Trophoblast cell (in vitro differentiated cells and primary cell): ENCODE data around the gene FGFR3.
A peak's percentile ranks its signal among the peaks of the same experiment; 100 is the strongest.

Experiments used
- DNase-seq, 2 donors: peaks; one replicate each; pipeline ENCODE4 v3.0.0-alpha.2; 2016
- H2AFZ ChIP-seq: 2 replicates; pipeline ENCODE4 v1.6.1; 2013; ENCODE audit warnings: low read length, moderate library complexity, mild to moderate bottlenecking; ENCODE audit not compliant: insufficient read depth, poor library complexity
- H2AK5ac ChIP-seq: 2 replicates; pipeline ENCODE4 v1.6.1; 2013; ENCODE audit warnings: mild to moderate bottlenecking, low read length
- H2BK120ac ChIP-seq: 2 replicates; pipeline ENCODE4 v1.6.1; 2013; ENCODE audit warnings: low read length, mild to moderate bottlenecking, moderate library complexity; ENCODE audit not compliant: insufficient read depth, poor library complexity
- H2BK12ac ChIP-seq: 2 replicates; pipeline ENCODE4 v1.6.1; 2013; ENCODE audit warnings: mild to moderate bottlenecking, low read length, moderate library complexity
- H2BK5ac ChIP-seq: 2 replicates; pipeline ENCODE4 v1.6.1; 2013; ENCODE audit warnings: low read length, low read depth, moderate library complexity, mild to moderate bottlenecking; ENCODE audit not compliant: poor library complexity
- H3K14ac ChIP-seq: 2 replicates; pipeline ENCODE4 v1.6.1; 2013; ENCODE audit warnings: mild to moderate bottlenecking, low read length
- H3K18ac ChIP-seq: 2 replicates; pipeline ENCODE4 v1.6.1; 2013; ENCODE audit warnings: mild to moderate bottlenecking, low read length
- H3K23ac ChIP-seq: 2 replicates; pipeline ENCODE4 v1.6.1; 2013; ENCODE audit warnings: low read length
- H3K27ac ChIP-seq: 2 replicates; pipeline ENCODE4 v1.5.1; 2013; ENCODE audit warnings: low read depth, mild to moderate bottlenecking, inconsistent platforms, low read length, moderate library complexity
- H3K27me3 ChIP-seq: 2 replicates; pipeline ENCODE4 v1.6.1; 2013; ENCODE audit warnings: inconsistent platforms, mild to moderate bottlenecking, low read length, moderate library complexity; ENCODE audit not compliant: insufficient read depth
- H3K36me3 ChIP-seq, 2 experiments: 1 replicate in 1 of 2; 2 replicates in 1 of 2; pipeline ENCODE4 v1.6.1; 2013; ENCODE audit warnings: low read length in 2 of 2, mild to moderate bottlenecking in 2 of 2, moderate library complexity in 1 of 2; ENCODE audit not compliant: insufficient read depth in 2 of 2, control insufficient read depth in 1 of 2
- H3K4ac ChIP-seq: 2 replicates; pipeline ENCODE4 v1.6.1; 2013; ENCODE audit warnings: low read depth, mild to moderate bottlenecking, low read length, moderate library complexity
- H3K4me1 ChIP-seq, 2 experiments: 1 replicate in 1 of 2; 2 replicates in 1 of 2; pipeline ENCODE4 v1.6.1; 2013; ENCODE audit warnings: low read length in 2 of 2, mild to moderate bottlenecking in 2 of 2, moderate library complexity in 1 of 2; ENCODE audit not compliant: insufficient read depth in 2 of 2, control insufficient read depth in 1 of 2
- H3K4me2 ChIP-seq: 2 replicates; pipeline ENCODE4 v1.6.1; 2013; ENCODE audit warnings: inconsistent platforms, mild to moderate bottlenecking, low read length, moderate library complexity
- H3K4me3 ChIP-seq: 2 replicates; pipeline ENCODE4 v1.5.1; 2013; ENCODE audit warnings: mild to moderate bottlenecking, low read depth, low read length, inconsistent platforms
- H3K79me1 ChIP-seq: one replicate; pipeline ENCODE4 v1.6.1; 2013; ENCODE audit warnings: low read length
- H3K79me2 ChIP-seq: 2 replicates; pipeline ENCODE4 v1.6.1; 2013; ENCODE audit warnings: low read length, mild to moderate bottlenecking; ENCODE audit not compliant: control insufficient read depth, insufficient read depth, poor library complexity
- H3K9ac ChIP-seq: 2 replicates; pipeline ENCODE4 v1.6.1; 2013; ENCODE audit warnings: mild to moderate bottlenecking, low read length
- H3K9me3 ChIP-seq: 2 replicates; pipeline ENCODE4 v1.6.1; 2013; ENCODE audit warnings: low read depth, mild to moderate bottlenecking, control low read depth, inconsistent platforms, low read length; ENCODE audit not compliant: insufficient read depth
- H4K12ac ChIP-seq: 2 replicates; pipeline ENCODE4 v1.6.1; 2013; ENCODE audit warnings: low read depth, mild to moderate bottlenecking, low read length, moderate library complexity
- H4K8ac ChIP-seq: 2 replicates; pipeline ENCODE4 v1.6.1; 2013; ENCODE audit warnings: low read depth, mild to moderate bottlenecking, low read length, moderate library complexity
- H4K91ac ChIP-seq: one replicate; pipeline ENCODE4 v1.6.1; 2013; ENCODE audit warnings: low read depth, mild to moderate bottlenecking, low read length, moderate library complexity
- whole genome bisulfite sequencing: extraction: QIAGEN DNeasy Blood & Tissue Kit; methylation state at CpG from one replicate; pipeline ENCODE4 v1.1.7; 2013; ENCODE audit warnings: missing lambda C conversion rate; ENCODE audit not compliant: insufficient read length, insufficient coverage; ENCODE audit errors: extremely low coverage; 5-methylcytosine and 5-hydroxymethylcytosine counted together

The FGFR3 gene

DNA sequence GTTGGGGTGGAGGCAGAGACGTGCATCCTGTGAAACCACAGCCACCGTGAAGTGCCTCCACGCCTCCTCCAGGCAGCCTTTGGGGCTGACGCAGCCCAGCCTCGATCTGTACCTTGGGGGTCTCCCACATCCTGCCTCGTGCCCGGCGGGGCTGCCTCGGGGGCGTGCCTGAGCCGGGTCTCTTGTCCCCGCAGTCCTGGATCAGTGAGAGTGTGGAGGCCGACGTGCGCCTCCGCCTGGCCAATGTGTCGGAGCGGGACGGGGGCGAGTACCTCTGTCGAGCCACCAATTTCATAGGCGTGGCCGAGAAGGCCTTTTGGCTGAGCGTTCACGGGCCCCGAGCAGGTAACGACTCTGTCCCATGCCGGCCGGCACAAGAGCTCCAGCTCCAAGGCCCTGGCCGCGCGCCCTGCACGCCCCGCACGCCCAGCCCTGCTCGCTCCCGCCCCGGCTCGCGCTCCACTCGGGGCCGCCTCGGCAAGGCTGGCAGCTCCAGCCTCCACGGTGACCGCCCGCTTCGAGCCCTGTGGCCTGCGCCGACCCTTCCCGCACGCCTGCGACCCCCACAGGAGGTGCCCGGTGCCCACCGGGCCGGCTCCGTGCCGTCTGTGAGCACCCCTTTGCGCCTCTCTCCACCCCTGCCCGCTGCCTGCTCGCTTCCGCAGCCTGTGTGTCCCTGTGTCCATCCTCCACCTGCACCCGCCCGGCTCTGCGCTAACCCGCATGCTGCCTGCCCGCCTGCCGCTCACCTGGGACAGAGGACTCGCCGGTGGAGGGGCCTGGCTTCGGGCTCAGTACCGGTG lies 9.8 kb downstream of the FGFR3 start:
- H3K4me1 ChIP-seq: no peaks in the 10 kb centered on the region
- H3K27ac ChIP-seq: no peak overlapping the region
- H3K79me2 ChIP-seq: no peaks in the 10 kb centered on the region
- H3K23ac ChIP-seq: no peak overlapping the region
- no peak overlapping the region for H2BK12ac ChIP-seq
- H3K4ac ChIP-seq: no peak overlapping the region
- no peak overlapping the region for H3K14ac ChIP-seq
- H3K79me1 ChIP-seq: no peaks in the 10 kb centered on the region
- peak; percentile 49 to 55 for DNase-seq
- no peak overlapping the region for H3K18ac ChIP-seq
- H4K12ac ChIP-seq: no peak overlapping the region
- no peak overlapping the region for H2AK5ac ChIP-seq
- no peaks in the 10 kb centered on the region for H3K27me3 ChIP-seq
- peaks cover 13 to 26% of the 10 kb centered on the region in 2 experiments for H3K36me3 ChIP-seq
- H3K4me2 ChIP-seq: no peak overlapping the region
- H4K8ac ChIP-seq: no peak overlapping the region
- H2AFZ ChIP-seq: no peak overlapping the region
- peaks cover 4% of the 10 kb centered on the region for H3K9me3 ChIP-seq
- no peak overlapping the region for H3K9ac ChIP-seq
- no CpG with 5 or more reads among the region's 71 CpGs for WGBS
- H2BK5ac ChIP-seq: no peak overlapping the region
- H3K4me3 ChIP-seq: no peak overlapping the region
- H2BK120ac ChIP-seq: no peak overlapping the region
- H4K91ac ChIP-seq: no peak overlapping the region

DNA sequence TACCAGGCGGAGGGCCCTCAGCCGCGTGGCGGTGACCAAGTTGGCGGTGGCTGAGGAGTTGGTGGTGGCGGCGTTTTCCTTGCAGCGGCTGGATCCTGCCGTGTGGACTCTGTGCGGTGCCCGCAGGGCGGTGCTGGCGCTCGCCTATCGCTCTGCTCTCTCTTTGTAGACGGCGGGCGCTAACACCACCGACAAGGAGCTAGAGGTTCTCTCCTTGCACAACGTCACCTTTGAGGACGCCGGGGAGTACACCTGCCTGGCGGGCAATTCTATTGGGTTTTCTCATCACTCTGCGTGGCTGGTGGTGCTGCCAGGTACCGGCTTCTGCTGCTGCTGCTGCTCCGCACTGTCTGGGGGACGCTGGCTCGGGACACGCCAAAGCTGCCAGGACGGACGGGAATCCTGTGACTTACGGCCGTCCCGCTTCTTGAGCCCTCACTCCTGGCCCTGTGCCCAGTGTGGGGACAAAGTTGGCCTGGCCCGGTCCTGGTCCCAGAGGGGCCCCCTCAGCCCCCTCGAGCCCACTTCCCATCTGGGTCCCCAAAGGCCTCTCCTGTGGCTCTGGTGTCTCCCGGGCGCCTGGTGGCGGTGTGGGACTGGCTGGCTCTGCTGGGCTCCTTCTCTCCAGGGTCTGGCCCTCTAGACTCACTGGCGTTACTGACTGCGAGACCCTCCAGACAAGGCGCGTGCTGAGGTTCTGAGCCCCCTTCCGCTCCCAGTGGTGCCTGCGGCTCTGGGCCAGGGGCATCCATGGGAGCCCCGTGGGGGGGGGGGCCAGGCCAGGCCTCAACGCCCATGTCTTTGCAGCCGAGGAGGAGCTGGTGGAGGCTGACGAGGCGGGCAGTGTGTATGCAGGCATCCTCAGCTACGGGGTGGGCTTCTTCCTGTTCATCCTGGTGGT lies 10.7 kb downstream of the FGFR3 start:
- Histone ChIP-seq H3K23ac (no peak overlapping the region), H4K91ac (no peak overlapping the region), H3K9ac (no peak overlapping the region), H2BK5ac (no peak overlapping the region), H3K27ac (no peak overlapping the region), H3K27me3 (no peaks in the 10 kb centered on the region), H3K14ac (no peak overlapping the region), H3K18ac (no peak overlapping the region), H2BK120ac (no peak overlapping the region), H3K4me3 (no peak overlapping the region), H3K4me1 (no peaks in the 10 kb centered on the region), H3K4ac (no peak overlapping the region), H3K4me2 (no peak overlapping the region), H3K79me1 (no peaks in the 10 kb centered on the region), H3K9me3 (peaks cover 4% of the 10 kb centered on the region), H4K12ac (no peak overlapping the region), H2AK5ac (no peak overlapping the region), H2AFZ (no peak overlapping the region), H2BK12ac (no peak overlapping the region), H4K8ac (no peak overlapping the region), H3K79me2 (no peaks in the 10 kb centered on the region), H3K36me3 (peaks cover 13 to 26% of the 10 kb centered on the region in 2 experiments)
- DNase-seq: peak; percentile 25 to 49
- WGBS: no CpG with 5 or more reads among the region's 51 CpGs

- Histone ChIP-seq H3K36me3 (peaks cover 11 to 23% of the 10 kb centered on the region in 2 experiments), H2BK120ac (no peak overlapping the region), H3K4me3 (peak overlapping the region; percentile 7), H3K14ac (no peak overlapping the region), H3K4me2 (no peak overlapping the region), H4K8ac (no peak overlapping the region), H3K79me1 (no peaks in the 10 kb centered on the region), H3K9ac (no peak overlapping the region), H2AFZ (no peak overlapping the region), H3K27ac (no peak overlapping the region), H2AK5ac (no peak overlapping the region), H4K91ac (no peak overlapping the region), H3K23ac (no peak overlapping the region), H3K4ac (no peak overlapping the region), H3K79me2 (no peaks in the 10 kb centered on the region), H2BK5ac (no peak overlapping the region), H2BK12ac (no peak overlapping the region), H4K12ac (no peak overlapping the region), H3K18ac (no peak overlapping the region), H3K27me3 (no peaks in the 10 kb centered on the region), H3K9me3 (peaks cover 4% of the 10 kb centered on the region), H3K4me1 (no peaks in the 10 kb centered on the region)
- no CpG with 5 or more reads among the region's 37 CpGs for WGBS
- DNase-seq: no peak
Measured at GRCh38 chr4:1804638-1805492, 11.8 kb downstream of the FGFR3 start.
